ENCODE results near the gene GGT5.
A peak's percentile ranks its signal among the peaks of the same experiment; 100 is the strongest.

Gene GGT5

GRCh38 chr22:24181996-24182899 lies 62.6 kb downstream of the GGT5 start:
- no peak for DNase-seq (ENCODE audit: low read depth)

GRCh38 chr22:24181088-24181995 lies 63.5 kb downstream of the GGT5 start, which contains the start of gene SUSD2:
SUSD2 (plus strand) TSS chr22:24181487; CDS start chr22:24181520, 33 bp downstream.
- no peak for DNase-seq (ENCODE audit: low read depth)

DNA sequence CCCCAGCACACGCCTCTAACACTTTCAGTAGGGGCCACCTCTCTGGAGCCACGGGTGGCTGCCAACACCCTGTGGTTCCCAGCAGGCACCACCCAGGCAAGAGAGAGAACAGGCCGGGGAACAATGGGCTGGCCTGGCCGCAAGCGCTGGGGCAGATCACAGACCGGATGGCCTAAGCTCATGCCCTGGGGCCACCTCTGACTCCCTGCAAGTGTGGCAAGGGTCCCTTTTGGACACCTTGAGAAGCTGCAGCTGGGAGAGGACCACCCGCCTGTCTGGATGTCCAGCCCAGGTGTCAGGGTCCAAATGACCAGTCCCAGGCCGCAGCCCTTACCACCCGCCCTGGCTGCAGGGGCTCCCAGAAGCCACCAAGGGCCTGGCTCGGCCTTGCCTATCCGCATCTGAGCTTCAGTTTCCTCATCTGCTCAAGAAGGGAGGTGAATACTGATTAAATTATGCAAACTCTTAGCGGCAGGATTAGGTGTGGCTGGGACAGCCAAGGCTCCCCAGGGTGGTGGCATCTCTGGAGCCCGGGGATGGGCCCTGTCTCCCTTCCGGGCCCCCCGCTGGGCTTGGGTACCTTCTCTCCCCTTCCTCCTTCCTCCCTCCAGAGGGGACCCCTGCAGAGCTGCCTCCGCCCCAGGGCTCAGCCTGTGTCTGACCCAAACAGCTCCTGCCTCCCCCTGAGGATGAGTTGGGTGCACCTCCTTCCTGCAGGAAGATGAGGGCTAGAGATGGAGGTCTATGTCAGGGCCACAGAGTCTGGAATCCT lies 64.4 kb downstream of the GGT5 start:
- no peak for DNase-seq (ENCODE audit: low read depth)

DNA sequence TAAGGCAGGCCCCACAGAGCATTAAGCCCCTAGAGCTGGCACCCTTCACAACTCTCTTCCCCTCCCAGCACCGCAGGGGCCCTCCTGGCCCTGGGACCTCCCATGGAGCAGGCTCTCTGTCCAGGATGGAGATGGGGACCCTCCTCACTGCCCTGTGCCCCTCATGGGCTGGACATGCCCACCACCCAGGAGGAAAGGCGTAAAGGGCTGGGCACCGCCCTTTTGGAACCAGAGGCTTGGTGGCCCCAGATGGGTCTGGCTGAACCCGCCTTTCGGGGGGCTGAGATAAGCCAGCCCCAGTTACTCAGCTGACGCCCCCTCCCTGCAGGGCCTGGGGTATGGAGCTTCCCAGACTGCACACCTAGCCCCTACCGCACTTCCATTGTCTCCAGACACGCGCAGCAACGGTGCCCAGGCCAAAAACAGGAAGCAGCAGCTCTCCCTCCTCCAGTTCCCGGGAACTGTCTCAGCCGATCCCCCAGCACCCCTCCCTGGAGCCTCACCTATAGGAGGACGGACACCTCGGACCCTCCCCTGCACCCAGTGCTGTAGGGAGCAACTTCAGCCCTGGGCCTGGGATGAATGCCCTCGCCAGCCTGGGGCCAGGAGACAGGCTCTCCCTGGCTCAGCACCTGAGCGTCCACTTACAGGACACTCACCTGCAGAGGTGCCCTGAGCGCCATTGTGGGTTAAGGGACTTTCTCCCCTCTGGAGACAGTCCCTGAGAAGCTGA lies 65.2 kb downstream of the GGT5 start:
- no peak for DNase-seq (ENCODE audit: low read depth)

- DNase-seq (ENCODE audit: low read depth): no peak
These were observed 66.1 kb downstream of the GGT5 start for GRCh38 chr22:24178502-24179440.

- DNase-seq (ENCODE audit: low read depth): no peak
These were observed 66.9 kb downstream of the GGT5 start for GRCh38 chr22:24178021-24178431.

GRCh38 chr22:24177456-24177855 lies 67.4 kb downstream of the GGT5 start:
- no peak for DNase-seq (ENCODE audit: low read depth)

DNA sequence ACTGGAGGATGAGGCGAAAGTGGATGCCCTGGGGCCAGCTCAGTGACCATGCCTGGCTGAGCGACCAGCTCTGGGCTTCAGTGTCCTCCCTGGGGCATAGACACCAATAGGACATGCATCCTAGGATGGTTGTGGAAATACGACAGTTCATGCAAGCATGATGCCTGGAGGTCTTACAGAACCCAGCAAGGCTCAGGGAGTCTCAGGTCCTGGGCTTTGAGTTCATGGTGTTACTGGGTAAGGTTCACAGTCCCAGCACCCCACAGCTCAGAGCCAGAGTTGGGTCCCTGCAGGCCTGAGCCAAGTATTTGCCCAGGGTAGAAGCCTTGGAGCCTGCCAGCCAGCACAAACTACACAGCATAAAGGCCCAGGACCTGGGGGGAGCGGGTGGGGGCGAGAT lies 67.8 kb downstream of the GGT5 start:
- no peak for DNase-seq (ENCODE audit: low read depth)

GRCh38 chr22:24176630-24177029 lies 68.3 kb downstream of the GGT5 start:
- no peak for DNase-seq (ENCODE audit: low read depth)

GRCh38 chr22:24176040-24176439 lies 68.8 kb downstream of the GGT5 start:
- no peak for DNase-seq (ENCODE audit: low read depth)

DNA sequence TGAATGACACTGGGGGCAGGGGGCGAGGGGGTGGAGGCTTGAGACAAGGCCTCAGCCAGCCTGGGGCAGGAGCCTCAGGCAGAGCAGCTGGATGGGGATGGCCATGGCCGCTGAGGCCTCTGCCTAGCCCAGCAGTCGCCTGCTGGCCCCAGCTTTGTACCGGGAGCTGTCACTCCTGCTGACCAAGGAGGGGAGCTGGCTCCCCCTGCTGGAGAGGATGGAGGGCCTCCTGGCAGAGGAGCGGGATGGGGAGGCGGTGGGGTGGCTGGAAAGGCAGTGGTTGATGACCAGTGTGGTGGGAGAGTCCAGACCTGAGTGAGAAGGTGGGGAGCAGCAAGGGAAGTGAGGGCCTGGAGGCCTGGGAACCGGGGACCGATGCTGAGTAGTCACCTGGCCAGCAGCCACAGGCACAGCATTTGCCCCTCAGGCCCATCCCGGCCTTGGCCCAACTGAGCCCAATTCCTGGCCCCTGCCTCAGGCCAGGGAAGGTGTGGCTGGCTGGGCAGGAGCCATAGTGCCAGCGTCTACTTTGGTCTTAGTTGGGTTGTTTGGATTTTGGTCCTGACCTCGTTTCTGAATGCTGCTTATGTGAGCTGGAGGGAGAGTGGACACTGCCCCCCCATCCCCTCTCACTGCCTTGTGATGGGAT lies 69.6 kb downstream of the GGT5 start:
- DNase-seq (ENCODE audit: low read depth): peak; percentile 38

- no peak for DNase-seq (ENCODE audit: low read depth)
These were observed 73.1 kb downstream of the GGT5 start for GRCh38 chr22:24171822-24172221.

GRCh38 chr22:24170632-24171031 lies 74.2 kb downstream of the GGT5 start:
- no peak for DNase-seq (ENCODE audit: low read depth)

- DNase-seq (ENCODE audit: low read depth): no peak
These were observed 74.7 kb downstream of the GGT5 start for GRCh38 chr22:24170188-24170587.
